ENCODE measurements around the gene LAMC3. TPM values are rescaled to one million over a fixed set of nuclear protein-coding genes. Genes with fewer than 3 reads are reported as not detected.

Gene LAMC3
- total RNA-seq, 1 donor from 2014 or later, result 0.20 TPM

GRCh38 chr9:130988905-130989304 lies 20.1 kb upstream of the LAMC3 start:
- no peaks in the 10 kb centered on the region for H4K20me1 ChIP-seq (ENCODE audit: insufficient read depth, low read length)
- TF ChIP-seq EZH2 (IDR thresholded peaks at IDR 0.05; ENCODE audit: insufficient read depth, low read length) (no peak), CTCF (IDR thresholded peaks at IDR 0.05; ENCODE audit: insufficient read depth, low read depth, low read length) (no peak)

GRCh38 chr9:130989391-130989790 lies 19.6 kb upstream of the LAMC3 start:
- no peak for DNase-seq (ENCODE audit: low read depth)
- TF ChIP-seq EZH2 (IDR thresholded peaks at IDR 0.05; ENCODE audit: insufficient read depth, low read length), result no peak
- no peak for TF ChIP-seq CTCF (IDR thresholded peaks at IDR 0.05; ENCODE audit: insufficient read depth, low read depth, low read length)

More at GRCh38 chr9:130988905-130989304, 20.1 kb upstream of the LAMC3 start:
- no peak overlapping the region for H2AFZ ChIP-seq (ENCODE audit: low read depth, low read length)
- H3K27ac Mint-ChIP-seq (ENCODE audit: unreplicated experiment), result no peak overlapping the region
- no peaks in the 10 kb centered on the region for H3K4me1 ChIP-seq (ENCODE audit: insufficient read depth, low read length)
- no peaks in the 10 kb centered on the region for H3K79me2 ChIP-seq (ENCODE audit: insufficient read depth, low read length)
- no peaks in the 10 kb centered on the region for H3K36me3 ChIP-seq (ENCODE audit: insufficient read depth, low read length)
- no peaks in the 10 kb centered on the region for H3K9me3 ChIP-seq (ENCODE audit: insufficient read depth, low read depth, low read length)
- H3K27ac ChIP-seq (ENCODE audit: low read depth, low read length), result no peak overlapping the region
- no peaks in the 10 kb centered on the region for H3K36me3 Mint-ChIP-seq (ENCODE audit: low read depth, unreplicated experiment)
- peaks cover 22% of the 10 kb centered on the region for H3K27me3 ChIP-seq (ENCODE audit: insufficient read depth, low read length)
- H3K4me3 ChIP-seq (ENCODE audit: insufficient read depth, low read depth, low read length), result no peak overlapping the region
- no peak overlapping the region for H3K9ac ChIP-seq (ENCODE audit: low read length)
- no peak for DNase-seq (ENCODE audit: low read depth)
- no peaks in the 10 kb centered on the region for H3K4me1 Mint-ChIP-seq (ENCODE audit: low read depth, unreplicated experiment)
- no peak overlapping the region for H3K4me3 Mint-ChIP-seq (ENCODE audit: unreplicated experiment)
- H3K27me3 Mint-ChIP-seq (ENCODE audit: low read depth, unreplicated experiment), result peaks cover 41% of the 10 kb centered on the region
- FAIRE-seq, result no peak
- no peak overlapping the region for H3K4me2 ChIP-seq (ENCODE audit: low read length)
- H3K9me3 Mint-ChIP-seq (ENCODE audit: unreplicated experiment), result peaks cover 4% of the 10 kb centered on the region

GRCh38 chr9:130989891-130990290 lies 19.1 kb upstream of the LAMC3 start:
- Mint-ChIP-seq H3K4me3 (ENCODE audit: unreplicated experiment) (no peak overlapping the region), H3K36me3 (ENCODE audit: low read depth, unreplicated experiment) (no peaks in the 10 kb centered on the region), H3K9me3 (ENCODE audit: unreplicated experiment) (peaks cover 4% of the 10 kb centered on the region), H3K27ac (ENCODE audit: unreplicated experiment) (no peak overlapping the region), H3K27me3 (ENCODE audit: low read depth, unreplicated experiment) (peaks cover 37% of the 10 kb centered on the region), H3K4me1 (ENCODE audit: low read depth, unreplicated experiment) (peaks cover 6% of the 10 kb centered on the region)
- Histone ChIP-seq H3K36me3 (ENCODE audit: insufficient read depth, low read length) (no peaks in the 10 kb centered on the region), H4K20me1 (ENCODE audit: insufficient read depth, low read length) (no peaks in the 10 kb centered on the region), H3K4me3 (ENCODE audit: insufficient read depth, low read depth, low read length) (no peak overlapping the region), H3K79me2 (ENCODE audit: insufficient read depth, low read length) (no peaks in the 10 kb centered on the region), H3K4me2 (ENCODE audit: low read length) (no peak overlapping the region), H3K4me1 (ENCODE audit: insufficient read depth, low read length) (peaks cover 6% of the 10 kb centered on the region), H3K9ac (ENCODE audit: low read length) (no peak overlapping the region), H3K27me3 (ENCODE audit: insufficient read depth, low read length) (peaks cover 14% of the 10 kb centered on the region), H2AFZ (ENCODE audit: low read depth, low read length) (no peak overlapping the region), H3K9me3 (ENCODE audit: insufficient read depth, low read depth, low read length) (no peaks in the 10 kb centered on the region), H3K27ac (ENCODE audit: low read depth, low read length) (no peak overlapping the region)
- FAIRE-seq (no peak), DNase-seq (ENCODE audit: low read depth) (no peak)
- TF ChIP-seq EZH2 (IDR thresholded peaks at IDR 0.05; ENCODE audit: insufficient read depth, low read length) (no peak), CTCF (IDR thresholded peaks at IDR 0.05; ENCODE audit: insufficient read depth, low read depth, low read length) (no peak)

More at GRCh38 chr9:130989391-130989790, 19.6 kb upstream of the LAMC3 start:
- Histone ChIP-seq H3K4me3 (ENCODE audit: insufficient read depth, low read depth, low read length) (no peak overlapping the region), H3K4me1 (ENCODE audit: insufficient read depth, low read length) (peaks cover 1% of the 10 kb centered on the region), H2AFZ (ENCODE audit: low read depth, low read length) (no peak overlapping the region), H3K79me2 (ENCODE audit: insufficient read depth, low read length) (no peaks in the 10 kb centered on the region), H4K20me1 (ENCODE audit: insufficient read depth, low read length) (no peaks in the 10 kb centered on the region), H3K9me3 (ENCODE audit: insufficient read depth, low read depth, low read length) (no peaks in the 10 kb centered on the region), H3K27me3 (ENCODE audit: insufficient read depth, low read length) (peaks cover 18% of the 10 kb centered on the region), H3K36me3 (ENCODE audit: insufficient read depth, low read length) (no peaks in the 10 kb centered on the region), H3K27ac (ENCODE audit: low read depth, low read length) (no peak overlapping the region), H3K4me2 (ENCODE audit: low read length) (no peak overlapping the region), H3K9ac (ENCODE audit: low read length) (no peak overlapping the region)
- H3K4me3 Mint-ChIP-seq (ENCODE audit: unreplicated experiment), result no peak overlapping the region
- peaks cover 4% of the 10 kb centered on the region for H3K9me3 Mint-ChIP-seq (ENCODE audit: unreplicated experiment)
- H3K27ac Mint-ChIP-seq (ENCODE audit: unreplicated experiment), result no peak overlapping the region
- H3K4me1 Mint-ChIP-seq (ENCODE audit: low read depth, unreplicated experiment), result peaks cover 3% of the 10 kb centered on the region
- FAIRE-seq, result no peak
- no peaks in the 10 kb centered on the region for H3K36me3 Mint-ChIP-seq (ENCODE audit: low read depth, unreplicated experiment)
- H3K27me3 Mint-ChIP-seq (ENCODE audit: low read depth, unreplicated experiment), result peaks cover 39% of the 10 kb centered on the region

Measured in astrocyte (in vitro differentiated cells and primary cell).